NCI-H128 (cell line): ENCODE results near the gene PHF1.

Source experiments
- DNase-seq: peaks from one replicate; lab custom pipeline; 2025; ENCODE audit not compliant: unreplicated experiment; lab: John Stamatoyannopoulos, UW

PHF1 gene

DNA sequence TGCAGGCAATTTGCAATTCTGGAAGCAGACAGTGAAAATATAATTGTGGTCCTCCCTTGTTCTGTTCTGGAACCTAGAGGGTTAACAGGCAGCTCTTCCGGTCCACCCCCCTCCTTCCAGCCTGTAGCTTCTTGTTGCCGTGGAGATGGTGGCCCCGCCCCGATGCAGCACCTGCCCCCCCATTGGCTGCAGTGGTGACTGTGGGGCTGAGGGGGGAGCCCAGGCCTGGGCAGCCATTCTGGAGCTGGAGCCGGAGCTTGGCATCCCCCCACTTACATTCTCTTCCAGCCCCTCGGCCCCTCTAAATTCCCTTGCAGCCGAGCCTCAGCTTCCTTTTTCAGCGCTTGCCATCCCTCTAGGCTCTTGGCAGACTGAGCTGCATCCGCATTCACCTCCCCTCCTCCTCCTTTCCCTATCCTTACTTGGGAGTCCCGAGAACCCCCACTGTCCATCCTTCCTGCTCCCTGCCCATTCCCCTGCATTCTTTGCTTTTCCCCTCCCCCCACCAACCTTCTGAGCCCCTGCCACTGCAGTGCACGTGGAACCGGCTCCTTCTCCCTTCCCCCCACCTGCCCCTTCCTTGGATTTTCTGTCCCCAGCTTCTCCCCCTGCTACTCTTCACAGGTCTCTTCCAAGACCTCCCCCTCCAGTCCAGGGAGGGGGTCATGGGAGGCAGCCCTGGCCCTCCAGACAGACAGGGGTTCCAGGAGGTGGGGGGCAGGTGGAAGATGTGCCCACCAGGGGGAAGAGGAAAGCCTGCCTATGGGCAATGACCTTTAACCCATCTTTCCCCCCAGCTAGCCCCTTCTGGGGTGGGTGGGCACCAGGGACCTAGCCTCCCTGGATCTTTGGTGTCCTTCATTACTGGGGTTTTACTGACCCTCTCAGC lies 20.4 kb downstream of the PHF1 start:
- DNase-seq = no peak

DNA sequence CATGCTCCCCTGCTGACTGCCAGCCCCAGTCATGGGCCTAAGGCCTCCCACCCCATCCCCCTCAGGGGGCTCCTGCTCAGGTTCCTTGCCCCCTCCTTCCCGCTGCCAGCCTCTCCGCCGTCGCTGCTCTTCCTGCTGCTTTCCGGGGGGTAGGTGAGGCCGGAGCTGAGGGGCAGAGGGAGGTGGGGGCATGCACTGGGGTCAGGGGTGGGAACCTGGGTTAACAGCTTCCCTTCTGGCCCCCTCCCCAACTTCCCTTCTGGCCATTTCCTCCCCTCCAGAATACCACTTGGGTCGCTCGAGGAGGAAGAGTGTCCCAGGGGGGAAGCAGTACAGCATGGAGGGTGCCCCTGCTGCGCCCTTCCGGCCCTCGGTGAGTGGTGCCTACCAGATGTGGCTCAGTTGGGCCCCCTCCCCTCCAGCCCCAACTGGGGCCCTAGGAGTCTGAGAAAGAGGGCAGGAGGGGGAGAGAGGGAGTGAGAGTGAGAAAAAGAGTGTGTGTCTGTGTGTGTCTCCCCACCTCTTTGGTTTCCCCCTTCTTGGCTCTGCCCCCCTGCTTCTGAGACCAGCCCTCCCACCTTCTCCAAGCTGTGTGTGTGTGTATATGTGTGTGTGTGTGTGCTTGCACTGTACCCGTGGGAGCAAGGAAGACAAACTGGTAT lies 21.2 kb downstream of the PHF1 start:
- DNase-seq = no peak

DNA sequence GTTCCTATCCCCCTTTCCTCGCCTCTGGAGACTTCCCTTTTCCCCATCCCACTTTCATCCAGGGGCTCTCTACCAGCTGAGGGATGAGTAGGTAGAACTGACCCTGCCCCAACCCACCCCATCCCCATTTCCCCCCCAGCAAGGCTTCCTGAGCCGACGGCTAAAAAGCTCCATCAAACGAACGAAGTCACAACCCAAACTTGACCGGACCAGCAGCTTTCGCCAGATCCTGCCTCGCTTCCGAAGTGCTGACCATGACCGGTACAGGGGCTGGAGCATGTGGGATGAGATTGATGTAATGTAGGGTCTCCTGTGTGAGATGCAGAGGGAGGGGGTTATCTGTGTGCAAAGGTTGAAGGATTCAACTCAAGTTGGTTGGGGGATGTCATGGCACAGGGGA lies 21.7 kb downstream of the PHF1 start:
- no peak for DNase-seq

DNA sequence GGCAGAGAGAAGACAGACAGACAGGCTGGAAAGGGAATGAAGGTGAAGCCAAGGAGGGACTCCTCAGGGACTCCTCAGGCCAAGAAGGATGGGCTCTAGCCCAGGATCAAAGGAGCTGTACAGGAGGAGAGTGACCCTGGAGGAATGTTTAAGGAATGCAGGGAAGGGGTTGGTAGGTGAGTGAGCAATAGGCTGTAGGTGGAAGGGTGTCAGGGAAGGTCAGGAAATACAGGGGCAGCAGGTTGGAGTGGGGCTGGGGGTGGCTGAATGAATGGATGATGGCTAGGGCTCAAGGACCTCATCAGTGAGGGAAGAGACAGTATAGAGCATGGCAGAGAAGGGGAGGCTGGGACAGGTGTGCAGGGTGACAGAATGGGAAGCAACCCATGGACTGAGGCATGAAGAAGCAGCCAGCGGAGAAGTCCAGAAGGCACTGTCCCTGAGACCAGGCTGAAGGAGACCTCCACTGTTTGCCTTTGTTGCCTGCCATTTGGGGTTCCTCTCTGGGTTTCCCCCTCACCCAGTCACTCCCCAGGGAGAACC lies 22.3 kb downstream of the PHF1 start:
- DNase-seq = no peak

DNA sequence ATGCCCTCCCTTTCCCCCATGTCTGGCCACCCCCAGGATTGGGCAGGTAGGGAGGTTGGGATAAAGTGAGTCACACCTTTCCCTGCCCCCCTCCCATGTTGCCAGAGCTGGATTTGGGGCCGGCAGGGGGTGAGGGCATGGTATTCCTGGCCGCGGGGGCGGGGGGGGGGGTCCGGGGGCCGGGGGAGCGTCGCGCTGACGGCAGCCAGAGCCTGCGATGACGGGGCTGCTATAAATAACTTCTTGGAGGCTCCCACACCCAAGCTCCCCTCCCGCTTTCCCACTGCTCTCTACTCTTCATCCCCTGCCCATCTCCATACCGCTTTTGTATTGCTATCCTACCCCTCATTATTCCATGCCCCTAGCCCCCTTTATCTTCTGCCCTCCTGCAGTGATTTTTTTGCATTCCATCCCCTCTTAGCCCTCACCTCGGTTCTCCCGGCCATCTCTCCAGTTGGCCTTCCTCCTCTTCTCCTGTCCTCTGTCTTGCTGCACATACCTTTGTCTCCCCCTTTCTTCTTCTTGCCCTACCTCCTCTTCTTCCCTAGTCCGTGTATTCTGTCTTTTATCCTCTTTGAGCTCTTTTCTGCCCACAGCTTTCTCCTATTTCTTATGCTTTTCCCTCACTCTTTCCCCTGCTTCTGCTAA lies 22.9 kb downstream of the PHF1 start:
- no peak for DNase-seq

DNA sequence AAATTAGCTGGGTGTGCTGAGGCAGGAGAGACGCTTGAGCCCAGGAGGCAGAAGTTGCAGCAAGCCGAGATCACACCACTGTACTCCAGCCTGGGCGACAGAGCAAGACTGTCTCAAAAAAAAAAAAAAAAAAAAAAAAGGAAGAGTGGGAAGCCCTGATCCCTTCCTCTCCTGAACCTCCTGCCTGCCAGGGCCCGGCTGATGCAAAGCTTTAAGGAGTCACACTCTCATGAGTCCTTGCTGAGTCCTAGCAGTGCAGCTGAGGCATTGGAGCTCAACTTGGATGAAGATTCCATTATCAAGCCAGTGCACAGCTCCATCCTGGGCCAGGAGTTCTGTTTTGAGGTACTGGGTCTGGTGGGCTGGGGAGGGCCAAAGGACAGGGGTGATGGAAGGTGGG lies 24.1 kb downstream of the PHF1 start:
- no peak for DNase-seq

DNA sequence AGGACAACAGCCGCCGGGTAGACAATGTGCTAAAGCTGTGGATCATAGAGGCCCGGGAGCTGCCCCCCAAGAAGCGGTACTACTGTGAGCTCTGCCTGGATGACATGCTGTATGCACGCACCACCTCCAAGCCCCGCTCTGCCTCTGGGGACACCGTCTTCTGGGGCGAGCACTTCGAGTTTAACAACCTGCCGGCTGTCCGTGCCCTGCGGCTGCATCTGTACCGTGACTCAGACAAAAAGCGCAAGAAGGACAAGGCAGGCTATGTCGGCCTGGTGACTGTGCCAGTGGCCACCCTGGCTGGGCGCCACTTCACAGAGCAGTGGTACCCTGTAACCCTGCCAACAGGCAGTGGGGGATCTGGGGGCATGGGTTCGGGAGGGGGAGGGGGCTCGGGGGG lies 26.9 kb downstream of the PHF1 start:
- DNase-seq = no peak

DNA sequence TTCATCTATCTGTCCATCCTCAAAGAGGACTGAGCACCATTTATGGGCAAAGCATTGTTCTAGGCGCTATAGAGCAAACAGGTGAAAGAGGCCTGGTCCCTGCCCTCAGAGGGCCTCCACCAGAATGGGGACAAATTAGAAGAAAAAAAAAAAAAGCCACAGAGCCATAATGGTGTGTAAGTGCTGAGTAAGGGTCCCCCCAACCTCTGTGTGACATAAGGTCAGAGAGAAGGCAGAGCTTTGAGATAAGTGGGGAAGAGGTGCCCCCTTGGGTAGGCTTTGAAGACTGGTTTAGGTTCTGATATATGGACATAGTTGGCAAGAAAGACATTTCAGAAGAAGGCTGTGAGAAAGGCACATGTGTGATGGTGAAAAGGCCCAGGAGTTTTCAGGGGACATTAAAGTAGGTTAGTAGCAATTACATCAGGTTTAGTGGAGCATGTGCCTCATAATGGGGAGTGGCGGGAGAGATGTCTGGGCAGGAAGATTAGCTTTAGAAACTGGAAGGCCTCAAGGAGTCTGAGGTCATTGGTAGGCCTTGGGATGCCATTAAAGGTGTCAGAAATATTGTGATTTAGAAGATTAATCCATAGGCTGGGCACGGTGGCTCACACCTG lies 28.3 kb downstream of the PHF1 start:
- DNase-seq = no peak

DNA sequence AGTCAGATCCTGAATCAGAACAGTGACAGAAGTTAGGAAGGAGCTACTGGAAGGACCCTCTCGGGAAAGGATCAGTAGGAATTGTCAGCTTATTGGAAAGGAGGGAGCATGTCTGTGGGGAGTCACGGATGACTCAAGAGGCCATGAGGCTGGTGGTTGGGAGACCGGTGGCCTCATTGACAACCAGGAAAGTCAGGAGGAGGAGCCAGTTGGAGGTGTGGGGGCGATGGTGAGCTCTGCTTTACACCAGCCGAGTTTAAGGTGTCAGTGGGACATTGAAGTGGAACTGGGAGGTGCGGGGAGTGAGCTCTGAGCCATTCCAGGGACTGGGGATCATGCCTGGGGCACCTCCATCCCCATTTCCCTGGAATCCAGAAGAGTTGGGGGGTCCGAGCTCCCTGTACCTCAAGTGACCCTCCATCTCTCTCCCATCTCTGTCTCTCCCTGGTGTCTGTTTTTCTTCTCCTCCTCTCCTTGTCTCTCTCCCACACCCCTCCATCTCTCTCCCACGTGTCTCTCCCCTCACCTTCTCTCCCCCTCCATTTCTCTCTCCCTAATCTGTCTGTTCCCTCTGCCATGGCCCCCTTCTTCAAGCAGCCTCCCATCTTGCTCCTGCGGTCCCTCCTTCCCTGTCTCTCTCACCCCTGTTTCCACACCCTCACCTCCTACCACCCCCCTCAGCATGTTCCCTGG lies 29.3 kb downstream of the PHF1 start:
- DNase-seq = no peak

DNA sequence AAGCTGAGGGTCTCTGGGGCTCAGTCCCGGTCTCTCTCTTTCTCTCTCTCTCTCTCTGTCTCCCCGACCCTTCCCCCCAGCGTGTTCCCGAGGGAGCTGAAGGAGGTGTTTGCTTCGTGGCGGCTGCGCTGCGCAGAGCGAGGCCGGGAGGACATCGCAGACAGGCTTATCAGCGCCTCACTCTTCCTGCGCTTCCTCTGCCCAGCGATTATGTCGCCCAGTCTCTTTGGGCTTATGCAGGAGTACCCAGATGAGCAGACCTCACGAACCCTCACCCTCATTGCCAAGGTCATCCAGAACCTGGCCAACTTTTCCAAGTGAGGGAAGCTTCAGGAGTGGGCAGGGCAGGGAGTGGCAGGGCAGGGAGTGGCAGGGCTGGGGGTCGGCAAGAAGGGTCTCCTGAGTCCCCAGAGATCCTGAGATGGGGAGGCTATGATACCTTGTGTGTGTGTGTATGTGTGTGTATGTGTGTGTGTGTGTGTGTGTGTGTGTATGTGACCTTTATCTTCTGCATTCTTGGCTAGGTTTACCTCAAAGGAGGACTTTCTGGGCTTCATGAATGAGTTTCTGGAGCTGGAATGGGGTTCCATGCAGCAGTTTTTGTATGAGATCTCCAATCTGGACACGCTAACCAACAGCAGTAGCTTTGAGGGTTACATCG lies 30.0 kb downstream of the PHF1 start:
- no peak for DNase-seq

DNA sequence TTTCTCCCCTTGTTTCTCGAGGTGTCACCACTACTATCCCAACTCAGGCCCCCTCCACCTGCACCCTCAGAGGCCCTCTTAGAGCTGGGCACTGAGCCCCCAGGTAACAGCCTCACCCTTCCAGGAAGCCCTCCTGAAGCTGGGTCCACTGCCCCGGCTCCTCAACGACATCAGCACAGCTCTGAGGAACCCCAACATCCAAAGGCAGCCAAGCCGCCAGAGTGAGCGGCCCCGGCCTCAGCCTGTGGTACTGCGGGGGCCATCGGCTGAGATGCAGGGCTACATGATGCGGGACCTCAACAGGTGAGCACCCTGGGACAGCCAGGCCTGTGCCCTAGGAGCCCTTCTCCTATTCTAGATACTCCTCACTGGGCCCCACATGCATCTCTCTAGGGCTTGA lies 30.6 kb downstream of the PHF1 start:
- no peak for DNase-seq

DNA sequence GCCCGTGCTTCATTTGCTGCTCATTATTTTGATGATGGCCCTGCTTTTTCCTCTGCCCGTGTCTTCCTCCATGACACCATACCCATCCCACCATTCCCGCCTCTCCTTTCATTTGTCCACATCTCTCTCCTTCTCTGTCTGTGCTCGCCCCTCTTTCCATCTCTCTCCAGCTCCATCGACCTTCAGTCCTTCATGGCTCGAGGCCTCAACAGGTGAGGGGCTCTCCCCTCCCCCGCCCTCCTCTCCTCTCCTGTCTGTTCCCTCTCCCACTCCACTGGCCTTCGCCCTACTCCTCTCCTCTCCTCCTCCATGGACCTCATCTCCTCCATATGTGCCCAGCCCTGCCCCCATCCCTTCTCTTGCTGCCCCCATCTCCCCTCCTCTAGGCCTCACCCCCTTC lies 31.5 kb downstream of the PHF1 start:
- no peak for DNase-seq

DNA sequence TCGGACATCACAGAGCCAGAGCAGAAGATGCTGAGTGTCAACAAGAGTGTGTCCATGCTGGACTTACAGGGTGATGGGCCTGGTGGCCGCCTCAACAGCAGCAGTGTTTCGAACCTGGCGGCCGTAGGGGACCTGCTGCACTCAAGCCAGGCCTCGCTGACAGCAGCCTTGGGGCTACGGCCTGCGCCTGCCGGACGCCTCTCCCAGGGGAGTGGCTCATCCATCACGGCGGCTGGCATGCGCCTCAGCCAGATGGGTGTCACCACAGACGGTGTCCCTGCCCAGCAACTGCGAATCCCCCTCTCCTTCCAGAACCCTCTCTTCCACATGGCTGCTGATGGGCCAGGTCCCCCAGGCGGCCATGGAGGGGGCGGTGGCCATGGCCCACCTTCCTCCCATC lies 32.2 kb downstream of the PHF1 start:
- DNase-seq = no peak

DNA sequence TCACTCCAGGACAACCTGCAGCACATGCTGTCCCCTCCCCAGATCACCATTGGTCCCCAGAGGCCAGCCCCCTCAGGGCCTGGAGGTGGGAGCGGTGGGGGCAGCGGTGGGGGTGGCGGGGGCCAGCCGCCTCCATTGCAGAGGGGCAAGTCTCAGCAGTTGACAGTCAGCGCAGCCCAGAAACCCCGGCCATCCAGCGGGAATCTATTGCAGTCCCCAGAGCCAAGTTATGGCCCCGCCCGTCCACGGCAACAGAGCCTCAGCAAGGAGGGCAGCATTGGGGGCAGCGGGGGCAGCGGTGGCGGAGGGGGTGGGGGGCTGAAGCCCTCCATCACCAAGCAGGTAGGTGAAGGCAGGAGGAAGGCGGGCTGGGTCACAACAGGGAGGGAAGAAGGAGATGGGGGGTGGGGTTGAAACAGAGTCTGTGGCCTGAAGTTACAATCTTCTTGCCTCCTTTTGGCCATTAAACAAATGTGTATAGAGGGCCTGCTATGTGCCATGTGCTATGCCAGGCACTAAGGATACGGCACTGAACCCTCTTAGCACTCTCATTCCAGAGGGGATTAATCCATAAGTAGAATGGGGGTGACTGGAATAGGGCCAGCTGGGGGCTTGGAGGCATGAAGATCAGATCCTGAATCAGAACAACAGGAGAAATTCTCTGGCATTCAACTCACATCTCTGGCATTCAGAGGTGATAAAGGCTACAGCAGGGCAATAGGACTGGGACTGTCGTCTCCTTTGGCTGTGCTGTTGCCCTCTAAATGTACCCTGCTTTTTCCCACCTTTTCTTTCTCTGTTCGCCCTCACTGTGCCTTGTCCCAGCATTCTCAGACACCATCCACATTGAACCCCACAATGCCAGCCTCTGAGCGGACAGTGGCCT lies 33.0 kb downstream of the PHF1 start:
- DNase-seq = no peak

DNA sequence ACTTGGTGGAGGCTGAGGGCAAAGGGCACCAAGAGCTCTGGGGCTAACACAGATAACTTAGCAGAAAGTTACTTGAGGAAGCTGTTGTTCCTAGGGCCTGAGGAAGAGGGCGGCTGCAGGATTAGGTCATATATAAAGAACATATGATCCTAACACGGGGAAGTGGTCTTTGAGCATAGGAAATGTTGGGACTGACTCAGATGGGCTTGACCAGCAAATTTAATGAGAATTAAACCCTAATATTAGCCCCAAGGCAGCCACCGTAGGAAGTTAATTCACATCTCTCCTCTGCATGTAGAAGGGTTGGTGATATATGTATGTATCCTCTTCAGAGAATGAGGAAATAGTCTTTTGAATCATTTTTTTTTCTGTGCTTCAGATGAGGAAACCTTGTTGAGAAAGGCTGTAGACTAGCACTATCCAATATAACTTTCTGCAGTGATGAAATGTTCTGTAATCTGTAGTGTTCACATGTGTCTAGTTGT lies 34.3 kb downstream of the PHF1 start:
- DNase-seq = no peak

DNA sequence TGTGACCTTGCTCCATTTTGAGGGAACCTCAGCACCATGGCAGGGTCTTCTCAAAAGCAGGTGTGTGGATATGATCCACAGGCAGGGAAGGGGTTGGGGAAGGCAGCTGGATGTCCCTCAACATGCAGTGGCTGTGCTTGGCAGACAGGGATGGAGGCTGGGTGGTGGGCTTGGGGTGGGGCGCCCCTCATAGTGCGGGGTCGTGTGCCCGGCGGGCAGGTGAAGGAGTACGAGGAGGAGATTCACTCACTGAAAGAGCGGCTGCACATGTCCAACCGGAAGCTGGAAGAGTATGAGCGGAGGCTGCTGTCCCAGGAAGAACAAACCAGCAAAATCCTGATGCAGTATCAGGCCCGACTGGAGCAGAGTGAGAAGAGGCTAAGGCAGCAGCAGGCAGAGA lies 35.5 kb downstream of the PHF1 start:
- no peak for DNase-seq

DNA sequence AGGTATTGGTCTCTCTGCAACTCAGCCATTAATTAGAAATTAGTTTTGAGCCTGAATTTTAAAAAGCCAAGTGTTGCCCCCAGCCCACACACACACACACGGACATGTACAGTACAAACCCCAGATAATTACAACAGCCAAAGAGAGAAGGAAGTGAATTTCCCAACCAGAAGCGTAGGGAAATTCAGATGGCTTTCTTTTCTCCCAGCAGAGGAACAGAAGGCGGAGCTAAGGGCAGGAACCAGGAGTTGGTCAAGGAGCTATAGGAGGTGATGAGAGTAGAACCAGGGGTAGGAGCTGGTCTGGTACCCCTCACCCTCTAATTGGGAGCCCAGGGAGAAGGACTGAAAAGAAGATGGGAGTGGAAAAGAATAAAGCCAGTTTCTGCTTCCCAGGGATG lies 39.6 kb downstream of the PHF1 start:
- no peak for DNase-seq

DNA sequence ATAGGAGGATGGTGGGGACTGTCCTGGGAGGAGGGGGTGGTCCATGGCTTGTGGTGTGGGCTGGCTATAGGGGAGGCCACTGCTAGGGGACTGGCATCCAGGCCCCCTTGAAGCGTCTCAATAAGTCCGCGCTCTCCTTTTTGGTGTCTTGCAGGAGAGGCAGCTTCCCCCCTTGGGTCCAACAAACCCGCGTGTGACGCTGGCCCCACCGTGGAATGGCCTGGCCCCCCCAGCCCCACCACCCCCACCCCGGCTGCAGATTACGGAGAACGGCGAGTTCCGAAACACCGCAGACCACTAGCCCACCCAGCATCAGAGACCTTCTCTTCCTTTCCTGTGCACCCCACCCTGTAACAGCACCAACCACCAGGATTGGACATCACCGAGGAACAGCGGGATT lies 40.8 kb downstream of the PHF1 start:
- no peak for DNase-seq

DNA sequence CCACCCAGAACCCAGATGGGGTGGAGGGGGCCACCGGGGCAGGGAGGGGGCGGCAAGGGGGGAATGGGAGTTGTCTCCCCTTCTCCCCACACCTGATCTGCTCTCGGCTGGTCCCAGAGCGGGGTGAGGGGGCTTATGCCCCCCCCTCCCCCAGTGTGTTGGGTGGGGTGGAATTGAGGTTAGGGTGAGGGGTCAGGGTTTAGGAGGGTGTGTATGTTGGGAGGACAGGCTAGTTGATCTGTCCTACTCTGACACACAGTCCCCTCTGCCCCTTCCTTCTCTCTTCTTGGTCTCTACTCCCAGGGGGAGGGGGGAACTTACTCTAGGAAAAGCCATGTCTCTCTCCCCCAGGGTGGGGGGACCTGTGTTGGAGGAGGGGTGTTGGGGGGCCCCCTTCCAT lies 41.7 kb downstream of the PHF1 start:
- no peak for DNase-seq
